HepG2 (cell line): ENCODE results near the gene SLC25A1. TPM values are rescaled to one million over a fixed set of nuclear protein-coding genes. Genes with fewer than 3 reads are reported as not detected.
A peak's percentile ranks its signal among the peaks of the same experiment; 100 is the strongest.

ENCODE experiments used
- AGO2 ChIP-seq: fragments of 200-400 bp; formaldehyde crosslinking; optimal IDR thresholded peaks from 2 replicates; pipeline ENCODE3; 2017; ENCODE audit warnings: mild to moderate bottlenecking, low read depth, low read length, moderate library complexity
- CENPX ChIP-seq: sonication (generic); formaldehyde crosslinking; IDR thresholded peaks from 2 replicates; pipeline ENCODE4 v1.9.0; 2021; ENCODE audit warnings: mild to moderate bottlenecking, missing genetic modification reagents, moderate library complexity
- FOXK2 ChIP-seq: fragments of 450-650 bp; IDR thresholded peaks from 2 replicates; pipeline ENCODE4 v1.6.1; 2016
- KDM6A ChIP-seq: IDR thresholded peaks from 2 replicates; pipeline ENCODE4 v1.6.1; 2016; ENCODE audit warnings: low read depth
- KLF13 ChIP-seq: sonication (generic); formaldehyde crosslinking; IDR thresholded peaks from 2 replicates; pipeline ENCODE4 v1.4.0; 2020; ENCODE audit warnings: mild to moderate bottlenecking, missing genetic modification reagents
- KMT2A ChIP-seq: sonication (generic); formaldehyde crosslinking; IDR thresholded peaks from 2 replicates; pipeline ENCODE4 v1.4.0; 2020; ENCODE audit warnings: missing genetic modification reagents
- MEF2D ChIP-seq: sonication (generic); formaldehyde crosslinking; IDR thresholded peaks from 2 replicates; pipeline ENCODE4 v1.5.1; 2020; ENCODE audit warnings: mild to moderate bottlenecking, missing genetic modification reagents
- MEIS2 ChIP-seq: sonication (generic); formaldehyde crosslinking; IDR thresholded peaks from 2 replicates; pipeline ENCODE4 v1.9.0; 2021; ENCODE audit warnings: mild to moderate bottlenecking, missing genetic modification reagents
- MLLT10 ChIP-seq: sonication (generic); formaldehyde crosslinking; IDR thresholded peaks from 2 replicates; pipeline ENCODE4 v1.4.0; 2020; ENCODE audit warnings: missing genetic modification reagents
- MYNN ChIP-seq: sonication (generic); formaldehyde crosslinking; IDR thresholded peaks from 2 replicates; pipeline ENCODE4 v1.4.0; 2020; ENCODE audit warnings: mild to moderate bottlenecking, low read depth, missing genetic modification reagents
- PHF8 ChIP-seq: sonication (generic); formaldehyde crosslinking; IDR thresholded peaks from 2 replicates; pipeline ENCODE4 v1.5.0; 2020; ENCODE audit warnings: missing genetic modification reagents
- POLR2G ChIP-seq: fragments of 200-400 bp; formaldehyde crosslinking; IDR thresholded peaks from 2 replicates; pipeline ENCODE4 v1.6.1; 2018; ENCODE audit warnings: mild to moderate bottlenecking, low read depth, low read length, moderate library complexity
- PTBP1 ChIP-seq: fragments of 200-400 bp; formaldehyde crosslinking; IDR thresholded peaks from 2 replicates; pipeline ENCODE4 v1.6.1; 2018; ENCODE audit warnings: low read length, low read depth; ENCODE audit not compliant: poor library complexity, severe bottlenecking
- ZBTB25 ChIP-seq: IDR thresholded peaks from 2 replicates; pipeline ENCODE4 v1.6.1; 2018; ENCODE audit warnings: missing genetic modification reagents
- ZBTB39 ChIP-seq: sonication (generic); formaldehyde crosslinking; IDR thresholded peaks from 2 replicates; pipeline ENCODE4 v1.5.0; 2020; ENCODE audit warnings: missing genetic modification reagents
- ZNF337 ChIP-seq: sonication (generic); formaldehyde crosslinking; IDR thresholded peaks from 2 replicates; pipeline ENCODE4 v1.5.1; 2020; ENCODE audit warnings: missing genetic modification reagents, low read depth, mild to moderate bottlenecking, borderline replicate concordance
- ZNF44 ChIP-seq: sonication (generic); formaldehyde crosslinking; IDR thresholded peaks from 2 replicates; pipeline ENCODE4 v1.5.1; 2020; ENCODE audit warnings: mild to moderate bottlenecking, missing genetic modification reagents
- ZNF563 ChIP-seq: sonication (generic); formaldehyde crosslinking; IDR thresholded peaks from 2 replicates; pipeline ENCODE4 v1.8.0; 2022; ENCODE audit warnings: mild to moderate bottlenecking, moderate library complexity, missing genetic modification reagents
- ZNF589 ChIP-seq: sonication (generic); formaldehyde crosslinking; conservative IDR thresholded peaks from 2 replicates; pipeline ENCODE4 v1.8.0; 2022; ENCODE audit warnings: mild to moderate bottlenecking, moderate library complexity, missing genetic modification reagents
- ZSCAN22 ChIP-seq: sonication (generic); formaldehyde crosslinking; IDR thresholded peaks from 2 replicates; pipeline ENCODE4 v1.4.0; 2020; ENCODE audit warnings: mild to moderate bottlenecking, missing genetic modification reagents
- polyA plus RNA-seq, 8 experiments: library from polyadenylated mRNA; depleted of rRNA in 3 of 8; stranded (reverse) in 7 of 8; unstranded in 1 of 8; fragments of >200 nt; fragmentation: Illumina TruSeq in 4 of 8; extraction: Trizol in 4 of 8; gene quantifications; 2 replicates each; pipeline versions ENCODE4 v1.2.1 to v1.2.3, GENCODE V29; 2011 to 2016; ENCODE audit warnings: low read depth in 4 of 8, missing spikeins in 1 of 8, mixed read lengths in 1 of 8; ENCODE audit not compliant: insufficient read depth in 1 of 8
- total RNA-seq, 5 experiments: library from RNA; depleted of rRNA; stranded (reverse); fragments of >200 nt; fragmentation: Illumina TruSeq; extraction: Trizol; gene quantifications; 2 replicates each; pipeline ENCODE4 v1.2.3, GENCODE V29; 2016; ENCODE audit warnings: low read depth in 1 of 5
- TF ChIP-seq, protein P1 (sequence below): sonication (generic); formaldehyde crosslinking; IDR thresholded peaks from 2 replicates; pipeline ENCODE4 v1.8.0; 2022; ENCODE audit warnings: missing genetic modification reagents, mild to moderate bottlenecking, inconsistent platforms, borderline replicate concordance
- TF ChIP-seq, protein P2 (sequence below): IDR thresholded peaks from 2 replicates; pipeline ENCODE4 v1.6.1; 2016; ENCODE audit warnings: low read depth, control low read depth

Gene SLC25A1
- total and polyA plus RNA-seq, 2 of the 13 experiments (the other 11 are each of a cell fraction or from before 2014, with no cell fraction given), result 49.4 to 161 TPM

GRCh38 chr22:19174106-19175025, 4.2 kb downstream of the SLC25A1 start (continued):
- TF ChIP-seq KDM6A (CRISPR knock-in tag) (no peak), ZNF337 (no peak), ZNF44 (CRISPR knock-in tag) (no peak), KLF13 (CRISPR knock-in tag) (no peak), CENPX (no peak), AGO2 (peak; percentile 46), ZBTB39 (CRISPR knock-in tag) (no peak), ZBTB25 (CRISPR knock-in tag) (no peak), POLR2G (peak; percentile 67), KMT2A (CRISPR knock-in tag) (no peak; the same call in 1 of the 2 replicates), PTBP1 (no peak), MEF2D (CRISPR knock-in tag) (0 out of 2 replicates have a peak, but pooled peaks have one; percentile 20), MLLT10 (CRISPR knock-in tag) (no peak), ZSCAN22 (CRISPR knock-in tag) (no peak), FOXK2 (no peak), PHF8 (CRISPR knock-in tag) (peak; percentile 27), MYNN (no peak), ZNF563 (CRISPR knock-in tag) (no peak), MEIS2 (0 out of 2 replicates have a peak, but pooled peaks have one; percentile 29), ZNF589 (CRISPR knock-in tag) (no peak)
- TF ChIP-seq, protein P1, sequence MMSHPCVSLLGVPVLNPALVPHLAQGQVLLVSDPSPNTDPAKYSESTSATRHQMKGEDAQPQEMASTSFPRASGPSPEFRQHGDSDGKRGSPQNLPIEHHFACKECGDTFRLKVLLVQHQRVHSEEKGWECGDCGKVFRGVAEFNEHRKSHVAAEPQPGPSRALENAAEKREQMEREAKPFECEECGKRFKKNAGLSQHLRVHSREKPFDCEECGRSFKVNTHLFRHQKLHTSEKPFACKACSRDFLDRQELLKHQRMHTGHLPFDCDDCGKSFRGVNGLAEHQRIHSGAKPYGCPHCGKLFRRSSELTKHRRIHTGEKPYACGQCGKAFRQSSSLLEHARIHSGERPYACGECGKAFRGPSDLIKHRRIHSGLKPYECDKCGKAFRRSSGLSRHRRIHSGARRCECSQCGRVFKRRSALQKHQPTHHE (CRISPR knock-in tag), result no peak
- TF ChIP-seq, protein P2, sequence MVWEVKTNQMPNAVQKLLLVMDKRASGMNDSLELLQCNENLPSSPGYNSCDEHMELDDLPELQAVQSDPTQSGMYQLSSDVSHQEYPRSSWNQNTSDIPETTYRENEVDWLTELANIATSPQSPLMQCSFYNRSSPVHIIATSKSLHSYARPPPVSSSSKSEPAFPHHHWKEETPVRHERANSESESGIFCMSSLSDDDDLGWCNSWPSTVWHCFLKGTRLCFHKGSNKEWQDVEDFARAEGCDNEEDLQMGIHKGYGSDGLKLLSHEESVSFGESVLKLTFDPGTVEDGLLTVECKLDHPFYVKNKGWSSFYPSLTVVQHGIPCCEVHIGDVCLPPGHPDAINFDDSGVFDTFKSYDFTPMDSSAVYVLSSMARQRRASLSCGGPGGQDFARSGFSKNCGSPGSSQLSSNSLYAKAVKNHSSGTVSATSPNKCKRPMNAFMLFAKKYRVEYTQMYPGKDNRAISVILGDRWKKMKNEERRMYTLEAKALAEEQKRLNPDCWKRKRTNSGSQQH (CRISPR knock-in tag), result no peak
